Adipocyte (in vitro differentiated cells): ENCODE data around the gene RAP2B.
"Not testable (repeated sequence)": the region's sequence is repeated elsewhere in the genome, so short reads cannot be mapped to it uniquely, and the experiment has no call there.

Experiments used
- DNase-seq: peaks from one replicate; pipeline ENCODE4 v3.0.0-alpha.2; 2015; ENCODE audit warnings: low read depth
- H3K27me3 ChIP-seq: replicated peaks from 2 replicates; pipeline ENCODE4 v1.7.0; 2013; ENCODE audit warnings: mild to moderate bottlenecking, low read length, moderate library complexity; ENCODE audit not compliant: control insufficient read depth, insufficient read depth
- H3K36me3 ChIP-seq: 2 replicates; pipeline ENCODE4 v1.7.0; 2013; ENCODE audit warnings: low read length, mild to moderate bottlenecking, moderate library complexity; ENCODE audit not compliant: control insufficient read depth, insufficient read depth, severe bottlenecking
- H3K4me1 ChIP-seq: 2 replicates; pipeline ENCODE4 v1.7.0; 2013; ENCODE audit warnings: mild to moderate bottlenecking, low read length, moderate library complexity; ENCODE audit not compliant: control insufficient read depth, insufficient read depth
- H3K4me3 ChIP-seq: 2 replicates; pipeline ENCODE4 v1.7.0; 2013; ENCODE audit warnings: mild to moderate bottlenecking, low read length, moderate library complexity
- H3K9ac ChIP-seq: 2 replicates; pipeline ENCODE4 v1.7.0; 2013; ENCODE audit warnings: mild to moderate bottlenecking, low read length, moderate library complexity
- H3K9me3 ChIP-seq: 2 replicates; pipeline ENCODE4 v1.7.0; 2013; ENCODE audit warnings: mild to moderate bottlenecking, low read length, moderate library complexity; ENCODE audit not compliant: control insufficient read depth

RAP2B gene

DNA sequence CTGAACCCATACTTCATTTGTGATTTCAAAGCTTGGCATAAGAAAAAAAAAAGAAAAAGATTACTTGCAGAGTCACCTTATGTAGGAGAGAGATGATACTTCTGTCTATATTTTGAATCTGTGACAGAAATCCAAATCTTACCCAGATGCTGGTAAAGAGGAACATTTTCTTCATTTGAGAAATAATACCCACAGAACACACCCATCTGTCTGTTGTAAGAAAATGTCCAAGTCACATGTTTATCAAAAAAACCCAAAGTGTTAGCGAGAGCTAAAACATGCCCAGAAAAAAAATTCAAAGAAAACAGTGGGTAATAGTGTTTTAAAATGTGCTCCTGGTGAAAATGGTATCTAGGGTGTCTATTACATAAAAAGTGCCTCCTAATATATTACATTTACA is 18.0 kb upstream of the RAP2B start:
- peaks cover 19% of the 10 kb centered on the region for H3K4me1 ChIP-seq
- no peaks in the 10 kb centered on the region for H3K27me3 ChIP-seq
- no peak overlapping the region for H3K4me3 ChIP-seq
- H3K36me3 ChIP-seq: no peaks in the 10 kb centered on the region
- peak; percentile 38 for DNase-seq
- no peaks in the 10 kb centered on the region for H3K9me3 ChIP-seq
- no peak overlapping the region for H3K9ac ChIP-seq

DNA sequence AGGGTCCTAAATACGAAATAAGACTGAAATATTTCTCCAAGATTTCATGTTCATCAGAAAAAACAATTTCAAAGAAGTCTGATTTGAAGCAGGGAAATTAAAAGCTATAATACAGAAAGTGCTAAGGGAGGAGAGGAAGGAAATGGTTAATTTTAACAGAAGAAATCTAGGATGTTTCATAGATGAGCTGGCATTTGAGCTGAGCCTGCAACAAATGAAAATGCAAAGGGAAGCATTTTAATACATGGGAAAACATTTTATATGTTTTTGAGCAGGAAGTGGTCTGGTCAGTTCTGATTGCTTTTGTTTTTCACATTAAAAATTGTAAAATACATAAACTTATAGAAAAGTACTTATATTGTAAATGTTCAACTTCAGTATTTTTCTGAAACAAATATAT is 17.2 kb upstream of the RAP2B start:
- Histone ChIP-seq H3K27me3 (no peaks in the 10 kb centered on the region), H3K4me3 (no peak overlapping the region), H3K9me3 (no peaks in the 10 kb centered on the region), H3K36me3 (no peaks in the 10 kb centered on the region), H3K9ac (no peak overlapping the region), H3K4me1 (peaks cover 18% of the 10 kb centered on the region)
- DNase-seq: peak; percentile 67

DNA sequence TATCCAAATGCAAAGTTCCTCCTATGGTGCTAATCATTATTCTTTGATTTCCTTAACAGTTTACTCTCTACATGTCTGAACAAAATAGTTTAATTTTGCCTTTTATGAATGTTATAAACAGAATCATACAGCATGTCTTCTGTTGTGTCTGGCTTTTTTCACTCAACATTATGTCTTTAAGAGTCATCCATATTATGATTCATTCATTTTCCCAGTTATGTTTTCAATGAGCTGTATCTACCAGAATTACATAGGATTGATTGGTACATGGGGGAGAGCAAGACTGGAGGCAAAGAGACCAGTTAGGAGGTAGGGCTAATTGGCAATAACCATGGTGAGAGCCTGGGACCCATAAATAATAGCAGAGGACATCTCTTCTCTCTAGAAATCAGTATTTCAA is 16.6 kb upstream of the RAP2B start:
- H3K36me3 ChIP-seq: no peaks in the 10 kb centered on the region
- H3K9me3 ChIP-seq: no peaks in the 10 kb centered on the region
- no peak overlapping the region for H3K4me3 ChIP-seq
- H3K27me3 ChIP-seq: no peaks in the 10 kb centered on the region
- no peak for DNase-seq
- peaks cover 18% of the 10 kb centered on the region for H3K4me1 ChIP-seq
- H3K9ac ChIP-seq: no peak overlapping the region

DNA sequence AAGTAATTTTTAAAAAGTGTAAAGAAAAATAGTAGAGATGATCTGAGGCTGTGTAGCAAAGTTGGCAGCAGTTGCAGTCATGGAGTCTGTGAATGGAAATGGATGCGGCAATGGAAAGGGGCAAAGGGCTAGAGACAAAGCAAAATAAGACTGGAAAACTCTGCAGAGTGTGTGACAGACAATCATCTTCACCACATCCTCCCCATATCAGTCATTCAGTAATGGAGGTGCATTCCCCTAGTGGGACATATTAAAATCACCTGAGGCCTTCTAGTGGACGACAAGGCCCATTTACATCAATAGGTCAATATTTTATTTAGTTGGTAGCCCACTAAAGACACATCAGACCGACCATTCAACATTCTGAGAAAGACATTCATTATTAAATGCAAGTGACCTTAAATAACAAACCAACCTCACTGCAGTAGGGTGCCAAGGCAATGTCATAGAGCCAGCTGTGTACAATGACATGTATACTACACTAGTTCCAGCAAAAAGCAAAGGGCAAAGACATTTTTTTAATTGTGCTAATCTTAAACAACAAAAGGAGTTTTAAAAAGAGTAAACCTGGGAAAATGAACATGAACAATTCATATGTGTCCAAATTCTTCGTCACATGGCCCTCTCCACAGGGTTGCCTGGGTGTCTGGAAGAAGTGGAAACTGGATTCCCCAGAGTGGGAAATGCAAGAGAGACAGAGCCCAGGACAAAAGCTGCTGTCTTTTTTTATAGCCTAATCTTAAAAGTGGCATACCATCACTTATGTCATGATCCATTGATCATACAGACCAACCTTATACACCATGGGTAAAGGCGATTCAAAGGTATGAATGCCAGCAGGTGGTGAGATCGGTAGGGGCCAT is 15.6 kb upstream of the RAP2B start:
- Histone ChIP-seq H3K9me3 (no peaks in the 10 kb centered on the region), H3K27me3 (no peaks in the 10 kb centered on the region)

DNA sequence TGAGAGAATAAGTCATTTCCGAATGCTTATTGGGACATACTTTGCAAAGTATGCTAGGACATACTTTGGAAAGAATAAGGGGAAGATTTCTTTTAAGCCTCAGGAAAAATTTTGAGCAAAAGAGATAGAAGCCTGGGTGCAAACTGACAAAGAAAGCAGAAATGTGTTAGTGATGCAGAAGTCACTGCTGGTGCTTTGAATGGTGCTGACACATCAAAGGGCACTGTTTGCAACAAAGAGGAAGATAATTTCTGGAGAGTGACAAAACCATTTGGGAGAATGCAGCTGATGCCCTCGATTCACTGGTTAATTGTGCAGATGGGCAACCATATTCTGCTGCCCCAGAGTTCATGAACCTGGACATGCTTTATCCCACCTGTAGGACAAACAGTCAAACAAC is 11.0 kb upstream of the RAP2B start:
- H3K4me3 ChIP-seq: no peak overlapping the region
- no peaks in the 10 kb centered on the region for H3K27me3 ChIP-seq
- no peak overlapping the region for H3K9ac ChIP-seq
- H3K9me3 ChIP-seq: no peaks in the 10 kb centered on the region
- no peaks in the 10 kb centered on the region for H3K4me1 ChIP-seq
- no peaks in the 10 kb centered on the region for H3K36me3 ChIP-seq
- DNase-seq: no peak

More for the DNA sequence above, 15.6 kb upstream of the RAP2B start:
- Histone ChIP-seq H3K4me3 (no peak overlapping the region), H3K36me3 (no peaks in the 10 kb centered on the region), H3K9ac (no peak overlapping the region), H3K4me1 (peaks cover 15% of the 10 kb centered on the region)
- DNase-seq: no peak

DNA sequence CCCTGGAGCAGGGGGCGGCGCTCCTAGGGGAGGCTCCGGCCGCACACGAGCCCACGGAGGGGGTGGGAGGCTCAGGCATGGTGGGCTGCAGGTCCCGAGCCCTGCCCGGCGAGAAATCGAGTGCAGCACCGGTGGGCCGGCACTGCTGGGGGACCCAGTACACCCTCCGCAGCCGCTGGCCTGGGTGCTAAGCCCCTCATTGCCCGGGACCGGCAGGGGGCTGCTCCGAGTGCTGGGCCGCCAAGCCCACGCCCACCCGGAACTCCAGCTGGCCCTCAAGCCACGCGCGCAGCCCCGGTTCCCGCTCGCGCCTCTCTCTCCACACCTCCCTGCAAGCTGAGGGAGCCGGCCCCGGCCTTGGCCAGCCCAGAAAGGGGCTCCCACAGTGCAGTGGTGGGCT is 6.2 kb upstream of the RAP2B start:
- H3K9ac ChIP-seq, H3K27me3 ChIP-seq, H3K36me3 ChIP-seq, DNase-seq, H3K4me3 ChIP-seq, H3K9me3 ChIP-seq, H3K4me1 ChIP-seq: not testable (repeated sequence)

DNA sequence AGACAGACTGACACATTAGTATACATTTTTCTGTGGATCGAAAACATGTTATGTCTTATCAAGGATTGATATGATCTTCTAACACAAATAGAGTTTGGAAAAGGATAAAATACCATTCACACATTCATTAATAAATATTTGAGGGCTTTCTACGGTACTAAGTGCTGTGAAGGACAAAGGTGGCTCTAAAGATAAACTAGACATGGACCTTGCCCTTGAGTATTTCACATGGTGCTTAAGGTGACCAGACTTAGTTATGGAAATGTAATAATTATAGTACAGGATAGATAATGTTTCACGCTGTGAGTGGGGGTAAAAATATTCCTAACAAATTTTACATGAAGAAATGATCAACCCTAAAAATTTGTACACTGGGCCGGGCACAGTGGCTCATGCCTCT is 3.8 kb upstream of the RAP2B start:
- H3K4me1 ChIP-seq: no peaks in the 10 kb centered on the region
- H3K27me3 ChIP-seq: no peaks in the 10 kb centered on the region
- DNase-seq: no peak
- no peaks in the 10 kb centered on the region for H3K9me3 ChIP-seq
- no peaks in the 10 kb centered on the region for H3K36me3 ChIP-seq
- H3K9ac ChIP-seq: no peak overlapping the region
- H3K4me3 ChIP-seq: no peak overlapping the region

DNA sequence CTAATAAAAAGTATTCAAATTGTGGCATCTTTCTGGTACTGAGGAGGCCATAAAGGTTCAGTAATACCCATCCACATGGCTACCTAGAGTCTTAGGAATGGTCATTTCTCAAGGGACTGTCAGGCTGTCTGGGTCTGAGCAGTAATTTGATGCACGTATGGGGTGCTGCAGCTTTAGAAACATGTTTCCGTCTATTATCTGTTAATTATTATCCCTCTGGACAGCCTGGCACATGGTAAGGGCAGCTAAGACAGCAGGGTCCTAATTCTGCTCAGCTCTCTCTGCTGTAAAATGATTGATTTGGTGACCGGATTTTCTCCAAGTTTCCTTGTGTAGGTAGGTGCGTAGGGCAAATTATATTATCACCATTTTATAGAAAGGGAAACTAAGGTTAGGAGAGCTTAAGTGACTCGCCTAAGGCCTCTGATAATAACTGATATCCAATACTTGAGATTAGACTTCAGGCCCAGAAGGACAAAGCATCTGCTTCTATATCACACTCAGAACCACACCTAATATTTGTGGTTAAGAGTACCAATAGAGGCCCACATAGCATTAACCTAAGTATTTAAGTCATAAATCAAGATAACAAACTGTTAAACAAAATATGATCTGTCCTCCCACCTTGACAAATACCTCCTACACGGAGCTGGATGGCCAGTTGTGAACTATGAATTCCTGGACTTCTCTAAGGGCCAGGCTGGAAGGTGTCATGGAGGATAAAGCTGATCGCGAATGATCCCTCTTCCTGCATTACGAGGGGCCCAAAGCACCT is 2.9 kb upstream of the RAP2B start:
- Histone ChIP-seq H3K9ac (no peak overlapping the region), H3K4me3 (no peak overlapping the region), H3K27me3 (no peaks in the 10 kb centered on the region), H3K9me3 (no peaks in the 10 kb centered on the region), H3K36me3 (no peaks in the 10 kb centered on the region), H3K4me1 (peaks cover 4% of the 10 kb centered on the region)
- DNase-seq: no peak

DNA sequence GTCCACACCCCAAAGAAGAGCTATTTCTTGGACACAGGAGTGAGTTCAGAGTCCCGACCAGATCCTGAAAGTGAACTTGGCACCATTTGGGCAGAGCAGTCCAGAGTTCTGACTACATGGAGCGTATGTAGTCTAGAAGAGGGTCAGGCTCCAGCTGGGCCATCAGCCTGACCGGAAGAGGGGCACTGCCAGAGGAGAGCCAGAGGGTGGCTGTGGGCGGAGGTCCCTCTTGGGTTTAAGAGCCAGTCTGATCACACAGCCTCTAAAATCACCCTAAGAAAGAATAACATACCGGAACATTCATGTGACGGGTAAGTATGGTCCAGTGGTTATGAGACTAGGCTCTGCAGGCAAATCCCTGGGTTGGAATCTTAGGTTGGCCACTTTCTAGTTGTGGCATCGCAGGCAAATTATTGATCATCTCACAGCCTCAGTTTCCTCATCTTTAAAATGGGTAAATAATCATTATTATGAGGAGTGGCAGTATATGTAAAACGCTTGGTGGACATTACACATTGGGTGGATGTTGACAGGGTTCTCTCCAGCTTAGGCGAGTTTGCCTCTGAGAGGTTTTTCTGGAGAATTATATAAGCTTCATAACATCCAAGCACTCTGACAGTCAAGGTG is 2.1 kb upstream of the RAP2B start:
- no peaks in the 10 kb centered on the region for H3K9me3 ChIP-seq
- no peak for DNase-seq
- H3K27me3 ChIP-seq: no peaks in the 10 kb centered on the region
- peak overlapping the region; percentile 98 for H3K9ac ChIP-seq
- H3K36me3 ChIP-seq: no peaks in the 10 kb centered on the region
- peaks cover 12% of the 10 kb centered on the region for H3K4me1 ChIP-seq
- peak overlapping the region; percentile 87 for H3K4me3 ChIP-seq

DNA sequence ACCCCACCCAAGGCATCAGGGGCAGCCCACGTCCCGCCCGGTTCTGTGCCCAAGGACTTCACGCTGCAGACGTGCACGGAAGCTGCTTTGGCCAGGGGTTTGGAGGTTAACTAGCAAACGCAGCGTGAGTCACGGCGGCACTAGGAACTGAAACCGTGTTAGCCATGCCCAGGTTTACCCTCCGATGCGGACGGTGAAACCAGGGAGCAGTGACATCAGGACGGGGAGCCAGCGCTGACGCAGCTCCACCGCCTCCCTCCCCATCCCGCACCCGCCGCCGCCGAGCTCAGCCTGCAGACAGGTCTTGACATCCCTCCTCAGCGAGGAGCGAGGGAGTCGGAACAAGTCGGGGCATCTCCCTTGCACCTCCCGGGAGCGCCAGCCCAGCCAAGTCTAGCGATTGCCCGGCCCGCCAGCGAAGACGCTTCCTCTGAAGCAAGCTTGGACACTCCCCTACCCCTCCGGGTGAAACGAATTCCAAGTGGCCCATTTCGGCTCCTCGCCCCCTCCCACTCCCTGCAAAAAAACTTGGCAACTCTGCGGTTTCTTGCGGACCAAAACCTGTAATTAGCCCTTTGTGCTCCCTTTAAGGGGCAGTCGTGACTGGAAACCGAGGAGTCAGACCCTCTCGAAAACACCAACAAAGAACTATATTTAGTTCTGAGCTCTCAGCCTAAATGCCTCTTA is 1.4 kb upstream of the RAP2B start:
- no peaks in the 10 kb centered on the region for H3K27me3 ChIP-seq
- H3K9me3 ChIP-seq: no peaks in the 10 kb centered on the region
- no peaks in the 10 kb centered on the region for H3K36me3 ChIP-seq
- peak overlapping the region; percentile 87 for H3K4me3 ChIP-seq
- peak overlapping the region; percentile 98 for H3K9ac ChIP-seq
- peaks cover 19% of the 10 kb centered on the region for H3K4me1 ChIP-seq
- DNase-seq: peak; percentile 92
